Fibroblast of villous mesenchyme (primary cell): ENCODE measurements around the gene DAPK2. TPM values are rescaled to one million over a fixed set of nuclear protein-coding genes. Genes with fewer than 3 reads are reported as not detected.
A peak's percentile ranks its signal among the peaks of the same experiment; 100 is the strongest.

ENCODE experiments used
- DNase-seq: peaks from one replicate; pipeline ENCODE4 v3.0.0-alpha.2; 2010; ENCODE audit warnings: low read depth
- H3K4me3 ChIP-seq: 2 replicates; pipeline ENCODE4 v1.5.1; 2011; ENCODE audit warnings: low read depth, mild to moderate bottlenecking, low read length
- CTCF ChIP-seq: IDR thresholded peaks from 2 replicates; pipeline ENCODE4 v1.5.1; 2012; ENCODE audit warnings: low read depth, mild to moderate bottlenecking, low read length; ENCODE audit not compliant: insufficient read depth
- total RNA-seq: library from RNA; depleted of rRNA; stranded (reverse); fragments of >200 nt; gene quantifications from 2 replicates; pipeline ENCODE4 v1.2.3, GENCODE V29; 2012

The DAPK2 gene
- total RNA-seq, 1 donor = 8.2 TPM

GRCh38 chr15:64013179-64014062 is 32.9 kb downstream of the DAPK2 start:
- no peak overlapping the region for H3K4me3 ChIP-seq
- DNase-seq = peak; percentile 16
- no peak for TF ChIP-seq CTCF

GRCh38 chr15:64011736-64012135 is 34.5 kb downstream of the DAPK2 start:
- TF ChIP-seq CTCF = no peak
- DNase-seq = no peak

GRCh38 chr15:64010719-64011118 is 35.6 kb downstream of the DAPK2 start:
- no peak for TF ChIP-seq CTCF
- peak; percentile 46 for DNase-seq
- H3K4me3 ChIP-seq = no peak overlapping the region

More at GRCh38 chr15:64011736-64012135, 34.5 kb downstream of the DAPK2 start:
- no peak overlapping the region for H3K4me3 ChIP-seq

- TF ChIP-seq CTCF = no peak
Measured at GRCh38 chr15:64009798-64010261, 36.5 kb downstream of the DAPK2 start.

GRCh38 chr15:64009241-64009640 is 37.0 kb downstream of the DAPK2 start:
- no peak for DNase-seq
- no peak for TF ChIP-seq CTCF
- H3K4me3 ChIP-seq = no peak overlapping the region

More at GRCh38 chr15:64009798-64010261, 36.5 kb downstream of the DAPK2 start:
- H3K4me3 ChIP-seq = no peak overlapping the region
- no peak for DNase-seq

- no peak for TF ChIP-seq CTCF
- no peak for DNase-seq
- no peak overlapping the region for H3K4me3 ChIP-seq
Measured at GRCh38 chr15:64008177-64008576, 38.1 kb downstream of the DAPK2 start.
